Testis (tissue), 2 donors: ENCODE measurements around the gene RCOR2.

Experiments used
- CTCF ChIP-seq, 3 experiments: fragments of 450-650 bp in 2 of 3; fragments of 200-600 bp in 1 of 3; sonication (generic) in 1 of 3; IDR thresholded peaks; one replicate each; pipeline ENCODE4 v1.5.1; 2016 to 2019; ENCODE audit warnings: antibody characterized with exemption in 3 of 3, mild to moderate bottlenecking in 2 of 3, moderate library complexity in 1 of 3
- POLR2A ChIP-seq: fragments of 450-650 bp; IDR thresholded peaks from one replicate; pipeline ENCODE4 v1.6.1; 2017; ENCODE audit warnings: antibody characterized with exemption, mild to moderate bottlenecking, moderate library complexity

- TF ChIP-seq CTCF (IDR thresholded peaks at IDR 0.05) = no peak
- no peak for TF ChIP-seq POLR2A
Measured at GRCh38 chr11:63877658-63878241, 39.2 kb downstream of the RCOR2 start.
